IMR-90 (cell line): ENCODE measurements around the gene WDR27. TPM values are rescaled to one million over a fixed set of nuclear protein-coding genes. Genes with fewer than 3 reads are reported as not detected.

ENCODE experiments used
- ATAC-seq: fragments of 200-7000 bp; cut with Tn5 transposase; 2 replicates; pipeline ENCODE4 v1.9.1; 2020; ENCODE audit warnings: low read depth, mild to moderate bottlenecking, moderate library complexity
- BruUV-seq: library from RNA; stranded (reverse); fragments of 400-500 nt; replicated peaks from 2 replicates; lab custom pipeline; 2021; lab: Mats Ljungman, UMichigan
- CTCF ChIA-PET: fragments of 300-600 bp; formaldehyde crosslinking; extraction: SDS; loops from one replicate; lab custom pipeline; 2021; ENCODE audit warnings: antibody characterized with exemption; lab: Yijun Ruan, JAX
- POLR2A ChIA-PET: fragments of 300-600 bp; sonication (Branson Sonifier 250); formaldehyde crosslinking; loops from one replicate; lab custom pipeline; 2022; ENCODE audit warnings: antibody characterized with exemption; ENCODE audit not compliant: unreplicated experiment; lab: Charles Lee
- DNase-seq: peaks from one replicate; pipeline ENCODE4 v3.0.0; 2013
- H2AFZ ChIP-seq: replicated peaks from 2 replicates; pipeline ENCODE3; 2013; ENCODE audit warnings: low read length, mild to moderate bottlenecking; ENCODE audit not compliant: poor library complexity
- H2AK5ac ChIP-seq: 2 replicates; pipeline ENCODE4 v1.6.1; 2013; ENCODE audit warnings: low read depth, low read length, inconsistent platforms
- H2AK9ac ChIP-seq: replicated peaks from 2 replicates; pipeline ENCODE3; 2013; ENCODE audit warnings: mild to moderate bottlenecking, low read depth, low read length, moderate library complexity; ENCODE audit not compliant: poor library complexity
- H2BK120ac ChIP-seq: 2 replicates; pipeline ENCODE4 v1.6.1; 2013; ENCODE audit warnings: low read depth, low read length, inconsistent platforms
- H2BK15ac ChIP-seq: 3 replicates; pipeline ENCODE4 v1.6.1; 2013; ENCODE audit warnings: low read depth, low read length, inconsistent platforms
- H2BK20ac ChIP-seq: 2 replicates; pipeline ENCODE4 v1.6.1; 2013; ENCODE audit warnings: low read depth, mild to moderate bottlenecking, inconsistent platforms, low read length, moderate library complexity
- H2BK5ac ChIP-seq: 2 replicates; pipeline ENCODE4 v1.6.1; 2013; ENCODE audit warnings: mild to moderate bottlenecking, low read depth, low read length, inconsistent platforms; ENCODE audit not compliant: poor library complexity, severe bottlenecking
- H3K14ac ChIP-seq: replicated peaks from 2 replicates; pipeline ENCODE4 v1.6.1; 2013; ENCODE audit warnings: low read depth, low read length, inconsistent platforms
- H3K18ac ChIP-seq: 2 replicates; pipeline ENCODE4 v1.6.1; 2013; ENCODE audit warnings: low read depth, low read length, control low read depth
- H3K23ac ChIP-seq: 2 replicates; pipeline ENCODE4 v1.6.1; 2013; ENCODE audit warnings: low read depth, low read length, inconsistent platforms
- H3K27ac ChIP-seq: 2 replicates; pipeline ENCODE4 v1.5.1; 2013; ENCODE audit warnings: mild to moderate bottlenecking, control low read depth, low read length; ENCODE audit not compliant: insufficient read depth
- H3K27me3 ChIP-seq: 2 replicates; pipeline ENCODE4 v1.6.1; 2013; ENCODE audit warnings: low read length; ENCODE audit not compliant: control insufficient read depth, insufficient read depth
- H3K36me3 ChIP-seq: 2 replicates; pipeline ENCODE4 v1.6.1; 2013; ENCODE audit warnings: low read length, mixed read lengths; ENCODE audit not compliant: control insufficient read depth, insufficient read depth
- H3K4ac ChIP-seq: 2 replicates; pipeline ENCODE4 v1.6.1; 2013; ENCODE audit warnings: low read depth, low read length, inconsistent platforms
- H3K4me1 ChIP-seq: 2 replicates; pipeline ENCODE4 v1.6.1; 2013; ENCODE audit warnings: low read length, mixed read lengths; ENCODE audit not compliant: control insufficient read depth, insufficient read depth
- H3K4me2 ChIP-seq: 2 replicates; pipeline ENCODE4 v1.6.1; 2013; ENCODE audit warnings: low read depth, mild to moderate bottlenecking, control low read depth, low read length, moderate library complexity
- H3K4me3 ChIP-seq: 2 replicates; pipeline ENCODE4 v1.5.1; 2013; ENCODE audit warnings: low read depth, mild to moderate bottlenecking, control low read depth, low read length, moderate library complexity; ENCODE audit not compliant: insufficient read depth
- H3K56ac ChIP-seq: 2 replicates; pipeline ENCODE4 v1.6.1; 2013; ENCODE audit warnings: low read length, inconsistent platforms; ENCODE audit not compliant: insufficient read depth; ENCODE audit errors: extremely low read depth
- H3K79me1 ChIP-seq, 2 experiments: 2 replicates each; pipeline ENCODE4 v1.6.1; 2013; ENCODE audit warnings: low read length in 2 of 2, inconsistent platforms in 1 of 2, low read depth in 1 of 2
- H3K9ac ChIP-seq: 2 replicates; pipeline ENCODE4 v1.6.1; 2013; ENCODE audit warnings: low read depth, low read length, control low read depth
- H3K9me1 ChIP-seq: 2 replicates; pipeline ENCODE4 v1.6.1; 2013; ENCODE audit warnings: low read length, inconsistent platforms; ENCODE audit not compliant: insufficient read depth
- H3K9me3 ChIP-seq: 2 replicates; pipeline ENCODE4 v1.6.1; 2013; ENCODE audit warnings: low read length; ENCODE audit not compliant: control insufficient read depth, insufficient read depth
- H4K20me1 ChIP-seq: 2 replicates; pipeline ENCODE4 v1.6.1; 2013; ENCODE audit warnings: low read length, inconsistent platforms; ENCODE audit not compliant: insufficient read depth
- H4K5ac ChIP-seq: 2 replicates; pipeline ENCODE4 v1.6.1; 2013; ENCODE audit warnings: mild to moderate bottlenecking, low read depth, low read length, control low read depth
- H4K8ac ChIP-seq, 2 experiments: 2 replicates each; pipeline ENCODE4 v1.6.1; 2013; ENCODE audit warnings: low read depth in 2 of 2, low read length in 2 of 2, control low read depth in 1 of 2, inconsistent platforms in 1 of 2
- H4K91ac ChIP-seq: 2 replicates; pipeline ENCODE4 v1.6.1; 2013; ENCODE audit warnings: low read depth, low read length, inconsistent platforms; ENCODE audit not compliant: insufficient read depth
- MAFK ChIP-seq: IDR thresholded peaks from 2 replicates; pipeline ENCODE4 v1.6.1; 2012; ENCODE audit warnings: low read depth, low read length, improper control_type of control experiment
- POLR2A ChIP-seq: IDR thresholded peaks from 2 replicates; pipeline ENCODE4 v1.6.1; 2012; ENCODE audit warnings: mild to moderate bottlenecking, low read depth, low read length
- RCOR1 ChIP-seq: IDR thresholded peaks from 2 replicates; pipeline ENCODE4 v1.6.1; 2012; ENCODE audit warnings: mild to moderate bottlenecking, low read length, improper control_type of control experiment; ENCODE audit not compliant: insufficient replicate concordance
- RFX5 ChIP-seq: IDR thresholded peaks from 2 replicates; pipeline ENCODE4 v1.8.0; 2012; ENCODE audit warnings: low read depth, mild to moderate bottlenecking, low read length, moderate library complexity
- SMC3 ChIP-seq: fragments of 150-350 bp; IDR thresholded peaks from 2 replicates; pipeline ENCODE4 v1.6.1; 2016; ENCODE audit warnings: low read depth, mild to moderate bottlenecking, antibody characterized with exemption, low read length, moderate library complexity
- WGBS, 2 experiments: methylation state at CpG; one replicate each; pipeline versions ENCODE4 v1.1.5 to v1.1.7; 2013; ENCODE audit warnings: missing lambda C conversion rate in 2 of 2; ENCODE audit not compliant: insufficient read length in 1 of 2; ENCODE audit errors: extremely low coverage in 2 of 2; 5-methylcytosine and 5-hydroxymethylcytosine counted together
- dilution Hi-C: fragments of 300-500 bp; cut with HindIII; formaldehyde crosslinking; loops from one replicate; pipeline ENCODE4 v1.14.3; 2018; ENCODE audit warnings: low sequenced_read_pairs; ENCODE audit not compliant: unreplicated experiment
- in situ Hi-C: fragments of 300-500 bp; cut with MboI; formaldehyde crosslinking; loops from 3 replicates; pipeline ENCODE4 v1.14.3; 2019; ENCODE audit warnings: low sequenced_read_pairs, inconsistent platforms, mixed read lengths
- intact Hi-C: fragments of 100-400 bp; cut with micrococcal nuclease; formaldehyde crosslinking; loops from 2 replicates; pipeline ENCODE4 v1.10.0; 2022
- polyA plus RNA-seq, 3 experiments: library from polyadenylated mRNA; depleted of rRNA; stranded (reverse); fragments of >200 nt; gene quantifications; 2 replicates each; pipeline ENCODE4 v1.2.3, GENCODE V29; 2012; ENCODE audit warnings: low replicate concordance in 1 of 3
- total RNA-seq: library from RNA; depleted of rRNA; stranded (reverse); fragments of >200 nt; gene quantifications from 2 replicates; pipeline ENCODE4 v1.2.3, GENCODE V29; 2012
- TF ChIP-seq, protein P1 (sequence below): fragments of 150-350 bp; IDR thresholded peaks from 2 replicates; pipeline ENCODE4 v1.6.1; 2016; ENCODE audit warnings: low read depth, mild to moderate bottlenecking, low read length, moderate library complexity, borderline replicate concordance

Gene WDR27
- total and polyA plus RNA-seq, 2 of the 4 experiments (the other 2 are of a cell fraction), result 7.0 to 18.5 TPM

DNA sequence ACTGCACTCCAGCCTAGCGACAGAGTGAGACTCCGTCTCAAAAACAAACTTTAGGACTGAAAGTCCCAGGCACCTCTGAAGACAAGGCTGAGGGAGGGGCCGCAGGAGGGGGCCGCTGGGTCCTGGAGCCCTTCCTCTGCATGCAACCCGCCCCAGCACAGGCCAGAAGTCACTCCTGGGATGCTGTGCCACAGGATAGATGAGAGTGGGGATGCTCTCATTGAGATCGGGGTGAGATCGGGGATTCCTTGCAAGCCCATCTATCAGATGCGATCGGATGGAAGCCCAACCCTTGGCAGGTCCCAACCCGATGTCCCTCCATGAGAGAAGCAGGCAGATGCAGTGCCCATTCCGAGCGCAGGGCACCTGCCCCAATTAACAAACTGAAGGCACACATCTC lies 66.5 kb downstream of the WDR27 start:
- intact Hi-C loops, result no loop called here
- Histone ChIP-seq H2BK15ac (no peak overlapping the region), H3K23ac (no peak overlapping the region), H3K9me1 (peaks cover 9% of the 10 kb centered on the region; the same call in 1 of the 2 replicates), H3K36me3 (peaks cover 10% of the 10 kb centered on the region), H3K4me3 (no peak overlapping the region), H2AFZ (no peak overlapping the region), H3K14ac (no peak overlapping the region), H3K9me3 (no peaks in the 10 kb centered on the region), H2AK5ac (no peak overlapping the region), H3K4ac (no peak overlapping the region), H3K9ac (no peak overlapping the region), H3K18ac (no peak overlapping the region), H3K27me3 (no peaks in the 10 kb centered on the region), H4K20me1 (no peaks in the 10 kb centered on the region), H3K4me2 (no peak overlapping the region), H2AK9ac (no peak overlapping the region), H2BK5ac (no peak overlapping the region), H4K8ac (no peak overlapping the region), H2BK20ac (no peak overlapping the region), H3K56ac (no peak overlapping the region), H4K5ac (no peak overlapping the region), H4K91ac (no peak overlapping the region), H2BK120ac (no peak overlapping the region), H3K4me1 (no peaks in the 10 kb centered on the region), H3K79me1 (no peaks in the 10 kb centered on the region), H3K27ac (no peak overlapping the region)
- ChIA-PET POLR2A (no interaction called here), CTCF (no interaction called here)
- BruUV-seq, result no TSS peak
- dilution Hi-C loops, result no loop called here
- 80% methylated on average over 1 of the region's 12 CpGs; no CpG with 5 or more reads in 1 of the 2 experiments for WGBS, 2 experiments
- ATAC-seq (no peak), DNase-seq (no peak)
- no peak for TF ChIP-seq POLR2A
- no peak for TF ChIP-seq MAFK
- no peak for TF ChIP-seq RCOR1
- TF ChIP-seq SMC3, result no peak
- TF ChIP-seq, protein P1, sequence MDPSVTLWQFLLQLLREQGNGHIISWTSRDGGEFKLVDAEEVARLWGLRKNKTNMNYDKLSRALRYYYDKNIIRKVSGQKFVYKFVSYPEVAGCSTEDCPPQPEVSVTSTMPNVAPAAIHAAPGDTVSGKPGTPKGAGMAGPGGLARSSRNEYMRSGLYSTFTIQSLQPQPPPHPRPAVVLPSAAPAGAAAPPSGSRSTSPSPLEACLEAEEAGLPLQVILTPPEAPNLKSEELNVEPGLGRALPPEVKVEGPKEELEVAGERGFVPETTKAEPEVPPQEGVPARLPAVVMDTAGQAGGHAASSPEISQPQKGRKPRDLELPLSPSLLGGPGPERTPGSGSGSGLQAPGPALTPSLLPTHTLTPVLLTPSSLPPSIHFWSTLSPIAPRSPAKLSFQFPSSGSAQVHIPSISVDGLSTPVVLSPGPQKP, result no peak
- TF ChIP-seq RFX5, result no peak
- in situ Hi-C loops, result no loop called here
